Breast epithelium (tissue), 3 donors: ENCODE results near the gene CPM.

ENCODE experiments used
- CTCF ChIP-seq, 3 donors: fragments of 450-650 bp; IDR thresholded peaks; one replicate each; pipeline ENCODE4 v1.5.1; 2016 to 2017; ENCODE audit warnings: antibody characterized with exemption in 3 of 3, mild to moderate bottlenecking in 3 of 3, moderate library complexity in 3 of 3
- POLR2A ChIP-seq: fragments of 450-650 bp; IDR thresholded peaks from one replicate; pipeline ENCODE4 v1.6.1; 2016; ENCODE audit warnings: antibody characterized with exemption, mild to moderate bottlenecking, moderate library complexity
- POLR2AphosphoS5 ChIP-seq, 3 donors: sonication (generic); formaldehyde crosslinking; IDR thresholded peaks; one replicate each; pipeline ENCODE4 v1.6.1; 2017; ENCODE audit warnings: antibody characterized with exemption in 3 of 3

GRCh38 chr12:68842784-68843567, 90.0 kb downstream of the CPM start:
- TF ChIP-seq POLR2A (no peak), CTCF (IDR thresholded peaks at IDR 0.05) (no peak), POLR2AphosphoS5 (IDR thresholded peaks at IDR 0.05) (no peak)
